Measurements from ENCODE around the gene MTMR10.

DNA sequence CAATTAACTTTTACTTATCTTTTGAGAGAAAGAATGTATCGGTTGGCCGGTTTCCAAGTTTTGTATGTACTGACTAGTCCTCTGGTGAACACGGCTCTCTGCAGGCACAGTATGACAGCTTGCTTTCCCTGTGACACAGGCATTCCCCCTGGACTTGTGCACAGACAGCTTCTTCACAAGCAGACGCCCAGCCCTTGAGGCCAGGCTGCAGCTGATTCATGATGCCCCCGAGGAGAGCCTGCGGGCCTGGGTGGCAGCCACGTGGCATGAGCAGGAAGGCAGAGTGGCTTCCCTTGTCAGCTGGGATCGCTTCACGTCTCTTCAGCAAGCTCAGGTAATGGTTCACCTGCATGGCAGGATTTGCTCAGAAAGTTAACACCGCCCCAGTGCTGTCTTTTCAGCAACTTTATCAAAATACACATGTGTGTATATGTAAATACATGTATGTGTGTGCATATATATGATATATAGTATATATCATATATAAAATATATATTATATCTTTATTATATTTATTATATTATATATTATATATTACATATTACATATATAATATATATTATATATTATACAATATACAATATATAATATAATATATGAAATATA, 62.3 kb downstream of the MTMR10 start:
- TF ChIP-seq POLR2A (IDR thresholded peaks at IDR 0.05; ENCODE audit: low read length) (no peak), GATA1 (IDR thresholded peaks at IDR 0.05; ENCODE audit: low read depth, low read length) (no peak)

Measured in erythroblast (primary cell).